D721Med (cell line): Measurements from ENCODE around the gene DTX3.
"Not testable (repeated sequence)": the region's sequence is repeated elsewhere in the genome, so short reads cannot be mapped to it uniquely, and the experiment has no call there.

ENCODE experiments used
- DNase-seq: peaks from one replicate; pipeline ENCODE4 v3.0.0; 2011; ENCODE audit warnings: low spot score; ENCODE audit not compliant: insufficient read length
- FAIRE-seq: peaks from 2 replicates; lab custom pipeline; 2011; peaks lifted over from hg19 to GRCh38; lab: Jason Lieb, UNC
- CTCF ChIP-seq: IDR thresholded peaks from 2 replicates; pipeline ENCODE4 v1.5.1; 2012; ENCODE audit warnings: mild to moderate bottlenecking, control low read depth; ENCODE audit not compliant: insufficient read depth; ENCODE audit errors: missing control alignments

The DTX3 gene

GRCh38 chr12:57583008-57583831 lies 21.4 kb upstream of the DTX3 start:
- peak; percentile 97 for TF ChIP-seq CTCF
- DNase-seq (peak; percentile 78), FAIRE-seq (no peak)

DNA sequence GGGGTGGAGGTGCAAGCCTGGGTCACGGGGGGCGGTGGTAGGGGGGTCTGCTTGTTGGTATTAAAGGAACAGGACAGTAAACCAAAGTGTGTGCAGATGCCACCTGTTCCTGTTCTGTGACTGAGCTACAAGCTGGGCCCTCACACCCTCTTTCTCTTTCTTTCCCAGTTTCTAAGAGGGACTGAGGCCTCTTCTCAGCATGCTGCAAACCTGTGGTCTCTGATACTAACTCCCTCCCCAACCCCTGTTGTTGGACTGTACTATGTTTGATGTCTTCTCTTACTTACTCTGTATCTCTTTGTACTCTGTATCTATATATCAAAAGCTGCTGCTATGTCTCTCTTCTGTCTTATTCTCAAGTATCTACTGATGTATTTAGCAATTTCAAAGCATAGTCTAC lies 20.6 kb upstream of the DTX3 start:
- TF ChIP-seq CTCF = no peak
- DNase-seq = no peak
- no peak for FAIRE-seq

- DNase-seq (no peak), FAIRE-seq (no peak)
- TF ChIP-seq CTCF = no peak
These were observed 19.9 kb upstream of the DTX3 start for GRCh38 chr12:57584690-57585089.

DNA sequence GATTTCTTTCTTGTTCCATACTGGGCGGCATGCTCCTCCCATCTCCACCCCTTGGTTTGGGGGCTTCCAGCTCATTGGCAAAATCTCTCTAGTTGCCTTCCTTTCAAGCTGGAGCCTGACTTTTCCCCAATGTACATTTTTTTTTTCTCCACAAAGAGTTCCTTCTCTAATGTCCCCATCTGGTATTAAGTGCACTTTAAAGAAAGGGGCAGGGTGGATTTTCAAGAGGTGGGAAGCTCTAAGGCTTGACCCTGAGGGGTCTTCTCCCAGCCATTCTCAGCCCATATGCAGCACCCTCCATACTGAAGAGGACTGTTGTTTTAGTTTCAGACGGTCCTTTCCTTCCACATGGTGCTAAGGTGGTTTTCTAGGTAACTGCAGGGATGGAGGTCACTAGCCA lies 19.5 kb upstream of the DTX3 start:
- TF ChIP-seq CTCF = no peak
- no peak for FAIRE-seq
- DNase-seq = no peak

GRCh38 chr12:57586128-57586527 lies 18.5 kb upstream of the DTX3 start:
- DNase-seq (no peak), FAIRE-seq (no peak)
- no peak for TF ChIP-seq CTCF

DNA sequence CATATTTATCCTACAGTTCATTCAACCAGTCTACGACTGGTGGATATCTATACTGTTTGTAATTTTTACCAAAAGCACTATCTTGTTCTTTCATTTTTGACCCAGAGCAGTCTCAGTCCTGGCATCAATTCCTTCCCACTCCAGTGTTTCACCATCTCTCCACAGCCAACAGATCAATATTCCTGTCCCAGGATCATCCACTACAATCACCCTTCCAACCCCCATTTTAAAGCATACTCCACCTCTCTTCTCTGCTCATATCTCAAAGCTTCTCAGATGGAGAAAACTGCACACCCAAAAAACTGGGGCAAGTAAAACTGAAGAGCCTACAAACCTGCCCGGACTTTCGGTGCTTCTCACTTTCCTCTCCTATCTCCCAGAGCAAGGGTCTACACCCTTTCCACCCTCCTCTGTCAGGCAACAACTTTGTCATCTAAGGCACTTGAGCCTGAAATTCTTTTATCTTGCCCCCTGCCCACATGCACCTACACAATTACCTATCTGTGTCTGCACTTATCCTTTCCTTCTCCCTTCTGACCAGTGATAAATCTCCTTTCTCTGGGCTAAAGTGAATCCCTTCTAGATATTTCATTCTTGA lies 17.7 kb upstream of the DTX3 start:
- no peak for TF ChIP-seq CTCF
- DNase-seq (no peak), FAIRE-seq (no peak)

- DNase-seq, FAIRE-seq: not testable (repeated sequence)
These were observed 15.5 kb upstream of the DTX3 start for GRCh38 chr12:57588951-57589610.
